ENCODE measurements around the gene RIPK4. TPM values are rescaled to one million over a fixed set of nuclear protein-coding genes. Genes with fewer than 3 reads are reported as not detected.
A peak's percentile ranks its signal among the peaks of the same experiment; 100 is the strongest.

RIPK4 gene
- total and polyA plus RNA-seq, 2 of the 13 experiments (the other 11 are each of a cell fraction or from before 2014, with no cell fraction given), result 3.1 to 4.9 TPM

- TF ChIP-seq HNF1A (IDR thresholded peaks at IDR 0.05; ENCODE audit: low read depth), result peak; percentile 63; the same call in 1 of the 2 replicates
- TF ChIP-seq HNF1A (CRISPR knock-in tag; IDR thresholded peaks at IDR 0.05; ENCODE audit: borderline replicate concordance), result peak; percentile 79; the same call in 1 of the 2 replicates
- peak; percentile 40; the same call in 1 of the 2 replicates for TF ChIP-seq ZNF281 (CRISPR knock-in tag; IDR thresholded peaks at IDR 0.05; ENCODE audit: borderline replicate concordance)
- TF ChIP-seq ZNF687 (CRISPR knock-in tag; IDR thresholded peaks at IDR 0.05), result peak; percentile 72
- no peak for TF ChIP-seq ARNT2 (CRISPR knock-in tag; IDR thresholded peaks at IDR 0.05; ENCODE audit: low read depth)
- no peak for TF ChIP-seq ZNF101 (CRISPR knock-in tag; IDR thresholded peaks at IDR 0.05; ENCODE audit: borderline replicate concordance, low read depth)
- 0 out of 2 replicates have a peak, but pooled peaks have one; percentile 22 for TF ChIP-seq THRA (CRISPR knock-in tag; IDR thresholded peaks at IDR 0.05; ENCODE audit: borderline replicate concordance)
- peak; percentile 83 for TF ChIP-seq ZNF652 (CRISPR knock-in tag; IDR thresholded peaks at IDR 0.05; ENCODE audit: borderline replicate concordance, low read depth)
Observed at GRCh38 chr21:41713495-41714281, 53.2 kb downstream of the RIPK4 start (continued).
